Panc1 (cell line): ENCODE data around the gene NCKAP5L. TPM values are rescaled to one million over a fixed set of nuclear protein-coding genes. Genes with fewer than 3 reads are reported as not detected.

Experiments
- ATAC-seq: fragments of 200-7000 bp; cut with Tn5 transposase; 2 replicates; pipeline ENCODE4 v1.9.1; 2020; ENCODE audit warnings: mild to moderate bottlenecking, moderate library complexity
- BruUV-seq: library from RNA; stranded (reverse); fragments of 400-500 nt; replicated peaks from 2 replicates; lab custom pipeline; 2021; lab: Mats Ljungman, UMichigan
- CTCF ChIA-PET: fragments of 300-600 bp; sonication (Branson Sonifier 250); formaldehyde crosslinking; loops from one replicate; lab custom pipeline; 2022; ENCODE audit warnings: antibody characterized with exemption; lab: Charles Lee
- POLR2A ChIA-PET: fragments of 300-600 bp; sonication (Branson Sonifier 250); formaldehyde crosslinking; loops from one replicate; lab custom pipeline; 2022; ENCODE audit warnings: antibody characterized with exemption; lab: Charles Lee
- DNase-seq: peaks from one replicate; pipeline ENCODE4 v3.0.0-alpha.2; 2010; ENCODE audit warnings: low read depth, low spot score
- H3K27ac ChIP-seq: 2 replicates; pipeline ENCODE4 v1.5.1; 2011; ENCODE audit warnings: mild to moderate bottlenecking, low read length, inconsistent platforms
- H3K27me3 ChIP-seq: fragments of 200-500 bp; sonication (Bioruptor generic); 2 replicates; pipeline ENCODE4 v1.6.0; 2014; ENCODE audit warnings: low read length, inconsistent platforms; ENCODE audit not compliant: control insufficient read depth, insufficient read depth
- H3K36me3 ChIP-seq: fragments of 200-500 bp; sonication (Bioruptor generic); 2 replicates; pipeline ENCODE4 v1.5.1; 2014; ENCODE audit warnings: inconsistent platforms, mild to moderate bottlenecking, low read length, moderate library complexity; ENCODE audit not compliant: control insufficient read depth, insufficient read depth
- H3K4me1 ChIP-seq: 2 replicates; pipeline ENCODE4 v1.5.1; 2011; ENCODE audit warnings: inconsistent platforms, mild to moderate bottlenecking, low read length, moderate library complexity; ENCODE audit not compliant: control insufficient read depth, insufficient read depth
- H3K4me3 ChIP-seq, 2 experiments: 2 replicates each; pipeline ENCODE4 v1.5.1; 2011 to 2012; ENCODE audit warnings: low read depth in 2 of 2, low read length in 2 of 2, mild to moderate bottlenecking in 2 of 2, inconsistent platforms in 1 of 2, moderate library complexity in 1 of 2
- H3K9me3 ChIP-seq: fragments of 200-500 bp; sonication (Bioruptor generic); 2 replicates; pipeline ENCODE4 v1.5.1; 2014; ENCODE audit warnings: low read depth, mild to moderate bottlenecking, inconsistent platforms, low read length, moderate library complexity; ENCODE audit not compliant: control insufficient read depth, insufficient read depth
- POLR2AphosphoS5 ChIP-seq: IDR thresholded peaks from 2 replicates; pipeline ENCODE4 v1.6.1; 2012; ENCODE audit warnings: mild to moderate bottlenecking, low read depth, low read length, moderate library complexity
- SIN3A ChIP-seq: IDR thresholded peaks from 2 replicates; pipeline ENCODE4 v1.6.1; 2012; ENCODE audit warnings: low read depth, mild to moderate bottlenecking, low read length, moderate library complexity, borderline replicate concordance; ENCODE audit not compliant: insufficient read depth
- TCF7L2 ChIP-seq: IDR thresholded peaks from 2 replicates; pipeline ENCODE4 v1.6.1; 2011; ENCODE audit warnings: mild to moderate bottlenecking, low read depth, low read length, inconsistent platforms
- in situ Hi-C: cut with HindIII; loops from 2 replicates; pipeline ENCODE4 v1.10.0; 2016; ENCODE audit warnings: low sequenced_read_pairs, low pct_unique_long_range_greater_than_20kb
- intact Hi-C: fragments of 100-400 bp; cut with micrococcal nuclease; formaldehyde crosslinking; loops from one replicate; pipeline ENCODE4 v1.10.0; 2022; ENCODE audit not compliant: unreplicated experiment
- total RNA-seq: library from RNA; stranded (reverse); gene quantifications from one replicate; pipeline ENCODE4 v1.2.1, GENCODE V29; 2021; ENCODE audit not compliant: unreplicated experiment
- TF ChIP-seq, protein P1 (sequence below), 2 experiments: IDR thresholded peaks; 2 replicates each; pipeline ENCODE4 v1.6.1; 2011 to 2012; ENCODE audit warnings: low read depth in 2 of 2, control low read depth in 1 of 2, low read length in 1 of 2, mild to moderate bottlenecking in 1 of 2, moderate library complexity in 1 of 2; ENCODE audit not compliant: insufficient read depth in 1 of 2
- TF ChIP-seq, protein P2 (sequence below): fragments of 450-650 bp; IDR thresholded peaks from 2 replicates; pipeline ENCODE4 v1.5.1; 2017; ENCODE audit warnings: mild to moderate bottlenecking

The NCKAP5L gene
- total RNA-seq, 1 experiment from 2014 or later, result 17.3 TPM

DNA sequence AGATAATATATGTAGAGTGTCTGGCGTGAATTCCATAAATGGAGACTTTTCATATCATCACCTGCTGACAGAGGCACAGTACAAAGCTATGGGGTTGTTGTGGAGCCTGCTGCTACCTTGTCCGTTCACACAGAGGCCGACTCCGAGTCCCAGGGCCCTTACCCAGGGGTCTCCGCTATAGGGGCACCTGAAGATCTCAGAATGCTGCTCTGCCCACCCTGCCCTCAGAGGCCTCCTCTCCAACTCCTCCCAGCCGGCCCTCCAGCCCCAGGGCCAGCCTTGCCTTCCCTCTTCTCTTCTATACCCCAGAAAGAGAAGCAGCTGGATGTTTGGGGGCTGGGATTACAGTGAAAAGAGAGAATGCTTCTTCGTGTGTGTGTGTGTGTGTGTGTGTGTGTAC lies 21.3 kb downstream of the NCKAP5L start:
- Histone ChIP-seq H3K4me1 (no peaks in the 10 kb centered on the region), H3K9me3 (no peaks in the 10 kb centered on the region), H3K27me3 (no peaks in the 10 kb centered on the region), H3K27ac (no peak overlapping the region), H3K36me3 (0 out of 2 replicates have a peak, but pooled peaks cover 2% of the 10 kb centered on the region), H3K4me3 (no peak overlapping the region)
- ATAC-seq (no peak), DNase-seq (no peak)
- TF ChIP-seq, protein P1, sequence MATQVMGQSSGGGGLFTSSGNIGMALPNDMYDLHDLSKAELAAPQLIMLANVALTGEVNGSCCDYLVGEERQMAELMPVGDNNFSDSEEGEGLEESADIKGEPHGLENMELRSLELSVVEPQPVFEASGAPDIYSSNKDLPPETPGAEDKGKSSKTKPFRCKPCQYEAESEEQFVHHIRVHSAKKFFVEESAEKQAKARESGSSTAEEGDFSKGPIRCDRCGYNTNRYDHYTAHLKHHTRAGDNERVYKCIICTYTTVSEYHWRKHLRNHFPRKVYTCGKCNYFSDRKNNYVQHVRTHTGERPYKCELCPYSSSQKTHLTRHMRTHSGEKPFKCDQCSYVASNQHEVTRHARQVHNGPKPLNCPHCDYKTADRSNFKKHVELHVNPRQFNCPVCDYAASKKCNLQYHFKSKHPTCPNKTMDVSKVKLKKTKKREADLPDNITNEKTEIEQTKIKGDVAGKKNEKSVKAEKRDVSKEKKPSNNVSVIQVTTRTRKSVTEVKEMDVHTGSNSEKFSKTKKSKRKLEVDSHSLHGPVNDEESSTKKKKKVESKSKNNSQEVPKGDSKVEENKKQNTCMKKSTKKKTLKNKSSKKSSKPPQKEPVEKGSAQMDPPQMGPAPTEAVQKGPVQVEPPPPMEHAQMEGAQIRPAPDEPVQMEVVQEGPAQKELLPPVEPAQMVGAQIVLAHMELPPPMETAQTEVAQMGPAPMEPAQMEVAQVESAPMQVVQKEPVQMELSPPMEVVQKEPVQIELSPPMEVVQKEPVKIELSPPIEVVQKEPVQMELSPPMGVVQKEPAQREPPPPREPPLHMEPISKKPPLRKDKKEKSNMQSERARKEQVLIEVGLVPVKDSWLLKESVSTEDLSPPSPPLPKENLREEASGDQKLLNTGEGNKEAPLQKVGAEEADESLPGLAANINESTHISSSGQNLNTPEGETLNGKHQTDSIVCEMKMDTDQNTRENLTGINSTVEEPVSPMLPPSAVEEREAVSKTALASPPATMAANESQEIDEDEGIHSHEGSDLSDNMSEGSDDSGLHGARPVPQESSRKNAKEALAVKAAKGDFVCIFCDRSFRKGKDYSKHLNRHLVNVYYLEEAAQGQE (IDR thresholded peaks at IDR 0.05; ENCODE audit: insufficient read depth in 1 of 2, low read depth in 2 of 2, low read length in 1 of 2), result no peak
- TF ChIP-seq, protein P2, sequence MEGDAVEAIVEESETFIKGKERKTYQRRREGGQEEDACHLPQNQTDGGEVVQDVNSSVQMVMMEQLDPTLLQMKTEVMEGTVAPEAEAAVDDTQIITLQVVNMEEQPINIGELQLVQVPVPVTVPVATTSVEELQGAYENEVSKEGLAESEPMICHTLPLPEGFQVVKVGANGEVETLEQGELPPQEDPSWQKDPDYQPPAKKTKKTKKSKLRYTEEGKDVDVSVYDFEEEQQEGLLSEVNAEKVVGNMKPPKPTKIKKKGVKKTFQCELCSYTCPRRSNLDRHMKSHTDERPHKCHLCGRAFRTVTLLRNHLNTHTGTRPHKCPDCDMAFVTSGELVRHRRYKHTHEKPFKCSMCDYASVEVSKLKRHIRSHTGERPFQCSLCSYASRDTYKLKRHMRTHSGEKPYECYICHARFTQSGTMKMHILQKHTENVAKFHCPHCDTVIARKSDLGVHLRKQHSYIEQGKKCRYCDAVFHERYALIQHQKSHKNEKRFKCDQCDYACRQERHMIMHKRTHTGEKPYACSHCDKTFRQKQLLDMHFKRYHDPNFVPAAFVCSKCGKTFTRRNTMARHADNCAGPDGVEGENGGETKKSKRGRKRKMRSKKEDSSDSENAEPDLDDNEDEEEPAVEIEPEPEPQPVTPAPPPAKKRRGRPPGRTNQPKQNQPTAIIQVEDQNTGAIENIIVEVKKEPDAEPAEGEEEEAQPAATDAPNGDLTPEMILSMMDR, result no peak
- no peak for TF ChIP-seq POLR2AphosphoS5
- TF ChIP-seq SIN3A, result no peak
- TF ChIP-seq TCF7L2, result no peak
- intact Hi-C loops (no loop called here), in situ Hi-C loops (no loop called here)
- CTCF ChIA-PET, result interaction anchor here (0.7 kb wide), 1 partner anchor 160 kb away, joined by 3 read pairs; no protein-coding TSS in a partner anchor
- POLR2A ChIA-PET, result no interaction called here
- BruUV-seq, result no TSS peak

DNA sequence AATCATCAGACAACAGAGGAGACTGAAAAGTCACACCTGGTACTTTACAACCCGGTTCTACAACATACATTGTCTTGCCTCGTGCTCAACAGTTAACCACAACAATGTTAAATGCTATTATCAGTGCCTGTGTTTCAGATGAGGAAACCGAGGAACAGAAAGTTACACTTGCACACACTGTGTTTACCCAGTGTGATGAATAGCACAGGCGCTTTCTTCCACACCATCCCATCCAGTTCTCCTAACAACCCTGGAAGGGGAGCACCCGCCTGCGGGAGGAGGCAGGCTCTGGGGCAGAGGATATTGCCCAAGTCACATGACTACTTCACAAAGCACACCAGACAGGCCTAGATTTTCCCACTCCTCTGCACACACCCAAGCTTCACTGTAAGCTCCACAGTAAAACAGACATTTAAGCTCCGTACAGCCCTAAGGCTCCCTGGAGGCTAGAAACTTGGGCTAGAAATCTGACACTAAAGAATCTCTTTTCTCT lies 21.8 kb downstream of the NCKAP5L start:
- CTCF ChIA-PET, result no interaction called here
- in situ Hi-C loops, result no loop called here
- no TSS peak for BruUV-seq

More for the DNA sequence above, 21.8 kb downstream of the NCKAP5L start:
- 0 out of 2 replicates have a peak, but pooled peaks cover 2% of the 10 kb centered on the region for H3K36me3 ChIP-seq
- intact Hi-C loops, result no loop called here
- H3K9me3 ChIP-seq, result no peaks in the 10 kb centered on the region
- ATAC-seq, result no peak
- H3K4me3 ChIP-seq, result no peak overlapping the region
- DNase-seq, result no peak
- no peaks in the 10 kb centered on the region for H3K27me3 ChIP-seq
- H3K4me1 ChIP-seq, result no peaks in the 10 kb centered on the region
- TF ChIP-seq TCF7L2, result no peak
- TF ChIP-seq, protein P1 (IDR thresholded peaks at IDR 0.05; ENCODE audit: insufficient read depth in 1 of 2, low read depth in 2 of 2, low read length in 1 of 2), result no peak
- TF ChIP-seq POLR2AphosphoS5, result no peak
- TF ChIP-seq SIN3A, result no peak
- TF ChIP-seq, protein P2, result no peak
- POLR2A ChIA-PET, result no interaction called here
- H3K27ac ChIP-seq, result no peak overlapping the region
